HPDE6-E6E7 (cell line): ENCODE results near the gene SEPTIN10.

Source experiments
- DNase-seq: peaks from one replicate; pipeline ENCODE4 v3.0.0; 2011; ENCODE audit warnings: missing footprints; ENCODE audit errors: extremely low spot score

The SEPTIN10 gene

GRCh38 chr2:109497911-109498870 lies 115.6 kb downstream of the SEPTIN10 start:
- DNase-seq: no peak

- no peak for DNase-seq
These were observed 116.3 kb downstream of the SEPTIN10 start for GRCh38 chr2:109497463-109497862.

- DNase-seq: no peak
These were observed 119.4 kb downstream of the SEPTIN10 start for GRCh38 chr2:109494351-109494750.

- DNase-seq: no peak
These were observed 120.4 kb downstream of the SEPTIN10 start for GRCh38 chr2:109493176-109493935.
